DOHH2 (cell line): ENCODE results near the gene ANKS1B.

ENCODE experiments used
- H3F3A ChIP-seq: fragments of 200-600 bp; sonication (generic), shearing (Covaris generic); 2 replicates; pipeline ENCODE4 v1.6.0; 2016; ENCODE audit warnings: antibody characterized with exemption, mild to moderate bottlenecking; ENCODE audit not compliant: control insufficient read depth, insufficient read depth
- H3K27ac ChIP-seq: fragments of 200-600 bp; sonication (generic); 2 replicates; pipeline ENCODE4 v1.5.1; 2014; ENCODE audit warnings: low read depth, mild to moderate bottlenecking, low read length, moderate library complexity
- H3K27me3 ChIP-seq: fragments of 200-600 bp; sonication (generic); 2 replicates; pipeline ENCODE4 v1.6.1; 2014; ENCODE audit warnings: mild to moderate bottlenecking, low read length, mixed read lengths; ENCODE audit not compliant: control insufficient read depth
- H3K36me3 ChIP-seq: fragments of 200-600 bp; sonication (generic); 2 replicates; pipeline ENCODE4 v1.6.1; 2014; ENCODE audit warnings: mild to moderate bottlenecking, low read length, moderate library complexity, mixed read lengths; ENCODE audit not compliant: control insufficient read depth
- H3K4me1 ChIP-seq: fragments of 200-600 bp; sonication (generic); 2 replicates; pipeline ENCODE4 v1.6.1; 2014; ENCODE audit warnings: mild to moderate bottlenecking, low read length, mixed read lengths; ENCODE audit not compliant: control insufficient read depth
- H3K4me2 ChIP-seq: fragments of 200-600 bp; sonication (generic); 2 replicates; pipeline ENCODE4 v1.6.0; 2014; ENCODE audit warnings: mild to moderate bottlenecking, low read length, moderate library complexity
- H3K4me3 ChIP-seq: fragments of 200-600 bp; sonication (generic); 2 replicates; pipeline ENCODE4 v1.5.1; 2014; ENCODE audit warnings: mild to moderate bottlenecking, low read length, mixed read lengths
- H3K79me2 ChIP-seq: fragments of 200-600 bp; sonication (generic); 2 replicates; pipeline ENCODE4 v1.6.1; 2014; ENCODE audit warnings: mild to moderate bottlenecking, low read length, mixed read lengths; ENCODE audit not compliant: control insufficient read depth
- H3K9me2 ChIP-seq: fragments of 200-600 bp; sonication (generic); replicated peaks from 2 replicates; pipeline ENCODE4 v1.6.1; 2014; ENCODE audit warnings: mild to moderate bottlenecking, low read length, mixed read lengths; ENCODE audit not compliant: control insufficient read depth
- H3K9me3 ChIP-seq: fragments of 200-600 bp; sonication (generic); 2 replicates; pipeline ENCODE4 v1.6.1; 2014; ENCODE audit warnings: antibody characterized with exemption, low read length, mixed read lengths; ENCODE audit not compliant: control insufficient read depth, insufficient read depth
- H4K20me1 ChIP-seq: fragments of 200-600 bp; sonication (generic); 2 replicates; pipeline ENCODE4 v1.6.0; 2014; ENCODE audit warnings: low read depth, mild to moderate bottlenecking, antibody characterized with exemption, low read length, moderate library complexity; ENCODE audit not compliant: control insufficient read depth, insufficient read depth
- EZH2phosphoT487 ChIP-seq: fragments of 200-600 bp; sonication (generic); IDR thresholded peaks from 2 replicates; pipeline ENCODE4 v1.6.1; 2017; ENCODE audit warnings: borderline replicate concordance, mild to moderate bottlenecking, antibody characterized with exemption, low read length, moderate library complexity, mixed read lengths
- TF ChIP-seq, protein P1 (sequence below): fragments of 200-600 bp; sonication (generic); IDR thresholded peaks from one replicate; pipeline ENCODE4 v1.5.1; 2014; ENCODE audit warnings: antibody characterized with exemption, mild to moderate bottlenecking, low read depth, low read length; ENCODE audit not compliant: poor library complexity, severe bottlenecking

ANKS1B gene

DNA sequence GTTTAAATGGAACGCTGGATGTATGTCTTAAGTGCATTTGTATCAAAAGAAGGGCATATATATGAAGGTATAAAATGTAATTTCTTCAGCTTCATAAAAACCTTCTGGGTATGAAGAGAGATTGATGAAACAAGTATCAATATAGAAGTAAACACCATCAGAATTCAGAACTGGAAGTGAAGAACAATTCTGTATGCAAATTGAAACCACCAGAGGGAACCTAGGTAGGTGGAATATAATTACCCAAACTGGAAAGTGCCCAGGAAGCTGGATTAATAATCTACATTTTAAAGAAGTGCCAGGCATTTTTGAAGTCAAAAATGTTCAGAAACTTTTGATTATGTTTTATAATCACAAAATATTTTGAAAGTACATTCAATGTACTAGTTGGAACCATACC, 673.4 kb downstream of the ANKS1B start:
- Histone ChIP-seq H3K27ac (no peak overlapping the region), H3K9me2 (no peaks in the 10 kb centered on the region), H4K20me1 (no peaks in the 10 kb centered on the region), H3K4me2 (no peak overlapping the region), H3K4me1 (no peaks in the 10 kb centered on the region), H3K36me3 (no peaks in the 10 kb centered on the region), H3F3A (no peaks in the 10 kb centered on the region), H3K79me2 (no peaks in the 10 kb centered on the region), H3K27me3 (no peaks in the 10 kb centered on the region), H3K4me3 (no peak overlapping the region), H3K9me3 (no peaks in the 10 kb centered on the region)
- TF ChIP-seq, protein P1, sequence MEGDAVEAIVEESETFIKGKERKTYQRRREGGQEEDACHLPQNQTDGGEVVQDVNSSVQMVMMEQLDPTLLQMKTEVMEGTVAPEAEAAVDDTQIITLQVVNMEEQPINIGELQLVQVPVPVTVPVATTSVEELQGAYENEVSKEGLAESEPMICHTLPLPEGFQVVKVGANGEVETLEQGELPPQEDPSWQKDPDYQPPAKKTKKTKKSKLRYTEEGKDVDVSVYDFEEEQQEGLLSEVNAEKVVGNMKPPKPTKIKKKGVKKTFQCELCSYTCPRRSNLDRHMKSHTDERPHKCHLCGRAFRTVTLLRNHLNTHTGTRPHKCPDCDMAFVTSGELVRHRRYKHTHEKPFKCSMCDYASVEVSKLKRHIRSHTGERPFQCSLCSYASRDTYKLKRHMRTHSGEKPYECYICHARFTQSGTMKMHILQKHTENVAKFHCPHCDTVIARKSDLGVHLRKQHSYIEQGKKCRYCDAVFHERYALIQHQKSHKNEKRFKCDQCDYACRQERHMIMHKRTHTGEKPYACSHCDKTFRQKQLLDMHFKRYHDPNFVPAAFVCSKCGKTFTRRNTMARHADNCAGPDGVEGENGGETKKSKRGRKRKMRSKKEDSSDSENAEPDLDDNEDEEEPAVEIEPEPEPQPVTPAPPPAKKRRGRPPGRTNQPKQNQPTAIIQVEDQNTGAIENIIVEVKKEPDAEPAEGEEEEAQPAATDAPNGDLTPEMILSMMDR: no peak
- TF ChIP-seq EZH2phosphoT487: no peak

DNA sequence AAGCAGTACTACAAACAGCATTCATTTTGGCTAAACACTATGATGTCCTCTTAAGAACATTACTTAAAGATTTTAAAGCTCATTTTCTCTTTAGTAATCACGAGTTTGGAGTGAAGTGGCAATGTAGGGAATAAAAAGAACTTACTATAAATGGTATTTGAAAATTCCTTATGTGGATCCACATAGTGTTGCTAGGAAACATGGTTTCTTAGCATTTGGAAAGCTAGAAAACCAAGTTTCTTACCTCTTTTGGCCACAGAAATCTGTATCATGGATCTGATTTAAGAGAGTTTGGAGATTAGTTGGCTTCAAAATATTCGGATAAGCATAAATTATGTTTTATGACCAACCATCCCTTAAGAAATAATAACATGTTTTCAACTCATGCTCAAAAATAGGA, 674.9 kb downstream of the ANKS1B start:
- H3K4me2 ChIP-seq: no peak overlapping the region
- no peak overlapping the region for H3K4me3 ChIP-seq
- H3F3A ChIP-seq: no peaks in the 10 kb centered on the region
- no peak overlapping the region for H3K27ac ChIP-seq
- H3K79me2 ChIP-seq: no peaks in the 10 kb centered on the region
- TF ChIP-seq, protein P1: no peak
- no peak for TF ChIP-seq EZH2phosphoT487
- H3K9me3 ChIP-seq: no peaks in the 10 kb centered on the region
- no peaks in the 10 kb centered on the region for H4K20me1 ChIP-seq
- H3K36me3 ChIP-seq: no peaks in the 10 kb centered on the region
- H3K9me2 ChIP-seq: no peaks in the 10 kb centered on the region
- no peaks in the 10 kb centered on the region for H3K27me3 ChIP-seq
- no peaks in the 10 kb centered on the region for H3K4me1 ChIP-seq

DNA sequence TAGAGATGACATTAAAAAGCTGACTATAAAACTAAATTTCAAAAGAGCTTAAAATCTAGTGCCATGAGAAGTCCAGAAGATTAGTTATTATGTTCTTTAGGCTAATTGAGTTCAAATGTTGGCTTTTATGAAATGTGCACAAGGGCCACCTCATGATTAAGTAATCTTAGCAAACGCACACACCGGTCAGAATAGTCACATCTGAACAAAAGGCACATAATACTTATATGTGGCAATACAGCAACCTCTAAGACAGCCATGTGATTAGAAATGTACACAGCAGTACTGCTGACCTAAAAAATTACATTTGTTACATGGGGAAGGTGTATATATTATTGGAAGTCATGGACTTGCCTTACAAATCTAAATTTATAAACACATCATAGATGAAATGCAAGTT, 681.9 kb downstream of the ANKS1B start:
- no peaks in the 10 kb centered on the region for H3K9me2 ChIP-seq
- no peaks in the 10 kb centered on the region for H3K4me1 ChIP-seq
- H3K9me3 ChIP-seq: no peaks in the 10 kb centered on the region; the same call in 1 of the 2 replicates
- H3K4me3 ChIP-seq: no peak overlapping the region
- H3K4me2 ChIP-seq: no peak overlapping the region
- H4K20me1 ChIP-seq: no peaks in the 10 kb centered on the region
- no peaks in the 10 kb centered on the region for H3K27me3 ChIP-seq
- no peaks in the 10 kb centered on the region for H3F3A ChIP-seq
- H3K79me2 ChIP-seq: no peaks in the 10 kb centered on the region
- no peak for TF ChIP-seq EZH2phosphoT487
- TF ChIP-seq, protein P1: no peak
- no peak overlapping the region for H3K27ac ChIP-seq
- no peaks in the 10 kb centered on the region for H3K36me3 ChIP-seq

DNA sequence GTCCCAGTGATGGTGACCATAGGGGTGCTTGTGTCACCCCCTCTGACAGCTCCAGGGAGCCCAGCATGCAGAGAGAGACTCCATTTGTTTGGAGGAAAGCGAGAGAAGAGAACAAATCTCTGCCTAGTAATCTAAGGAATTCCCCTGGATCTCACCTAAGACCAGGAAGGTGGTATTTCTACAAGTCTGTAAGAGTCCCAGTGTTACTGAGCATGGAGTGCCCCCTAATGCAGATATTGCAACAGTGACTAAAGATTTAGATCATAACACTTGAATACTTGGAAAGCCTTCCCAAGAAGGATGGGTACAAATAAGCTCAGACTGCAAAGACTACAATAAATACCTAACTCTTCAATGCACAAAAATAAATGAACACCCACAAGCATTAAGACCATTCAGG, 697.6 kb downstream of the ANKS1B start:
- Histone ChIP-seq H3K4me3 (no peak overlapping the region), H3K4me2 (no peak overlapping the region), H3K36me3 (no peaks in the 10 kb centered on the region), H3K9me2 (no peaks in the 10 kb centered on the region), H3K27ac (no peak overlapping the region), H3K4me1 (peaks cover 2% of the 10 kb centered on the region), H3K9me3 (peaks cover 13% of the 10 kb centered on the region; the same call in 1 of the 2 replicates), H3K27me3 (no peaks in the 10 kb centered on the region), H3F3A (no peaks in the 10 kb centered on the region), H3K79me2 (no peaks in the 10 kb centered on the region), H4K20me1 (no peaks in the 10 kb centered on the region)
- TF ChIP-seq EZH2phosphoT487: no peak
- TF ChIP-seq, protein P1: no peak
